HEK293T (cell line): ENCODE measurements around the gene NEMP1.

Experiments
- ARNT ChIP-seq: fragments of 450-650 bp; IDR thresholded peaks from 2 replicates; pipeline ENCODE4 v1.6.1; 2017; ENCODE audit warnings: mild to moderate bottlenecking
- BHLHE40 ChIP-seq: fragments of 450-650 bp; IDR thresholded peaks from 2 replicates; pipeline ENCODE4 v1.6.1; 2016; ENCODE audit warnings: mild to moderate bottlenecking, moderate library complexity, borderline replicate concordance
- CTBP1 ChIP-seq: fragments of 450-650 bp; IDR thresholded peaks from 2 replicates; pipeline ENCODE4 v1.6.1; 2016; ENCODE audit warnings: borderline replicate concordance
- ELF4 ChIP-seq: fragments of 450-650 bp; IDR thresholded peaks from 2 replicates; pipeline ENCODE4 v1.6.1; 2017; ENCODE audit warnings: antibody characterized with exemption
- FOXA1 ChIP-seq: fragments of 450-650 bp; IDR thresholded peaks from 2 replicates; pipeline ENCODE4 v1.6.1; 2016; ENCODE audit warnings: mild to moderate bottlenecking
- FOXK2 ChIP-seq: fragments of 450-650 bp; IDR thresholded peaks from 2 replicates; pipeline ENCODE4 v1.6.1; 2016; ENCODE audit warnings: mild to moderate bottlenecking
- FOXM1 ChIP-seq: fragments of 450-650 bp; IDR thresholded peaks from 2 replicates; pipeline ENCODE4 v1.6.1; 2017; ENCODE audit warnings: mild to moderate bottlenecking, borderline replicate concordance
- L3MBTL2 ChIP-seq: fragments of 450-650 bp; conservative IDR thresholded peaks from 2 replicates; pipeline ENCODE4 v1.6.1; 2016; ENCODE audit warnings: mild to moderate bottlenecking
- LEF1 ChIP-seq: fragments of 450-650 bp; IDR thresholded peaks from 2 replicates; pipeline ENCODE4 v1.6.1; 2017; ENCODE audit warnings: mild to moderate bottlenecking, borderline replicate concordance
- SP1 ChIP-seq: fragments of 450-650 bp; IDR thresholded peaks from 2 replicates; pipeline ENCODE4 v1.6.1; 2017
- SUZ12 ChIP-seq: fragments of 450-650 bp; IDR thresholded peaks from 2 replicates; pipeline ENCODE4 v1.6.1; 2016; ENCODE audit warnings: mild to moderate bottlenecking

GRCh38 chr12:57126061-57126460 lies 47.5 kb upstream of the NEMP1 start:
- TF ChIP-seq FOXM1 (no peak), SUZ12 (no peak), ARNT (no peak), LEF1 (no peak), BHLHE40 (no peak), CTBP1 (no peak), SP1 (no peak), L3MBTL2 (no peak), FOXA1 (no peak), FOXK2 (no peak), ELF4 (no peak)
